GM10248 (cell line): ENCODE measurements around the gene NXPE3.

Experiments
- CTCF ChIA-PET: fragments of 300-600 bp; sonication (Branson Sonifier 250); formaldehyde crosslinking; extraction: SDS; loops from one replicate; lab custom pipeline; 2021; ENCODE audit warnings: antibody characterized with exemption; lab: Yijun Ruan, JAX
- POLR2A ChIA-PET: fragments of 350-650 bp; sonication (Branson Sonifier 250); formaldehyde crosslinking; extraction: SDS; loops from one replicate; lab custom pipeline; 2020; ENCODE audit warnings: antibody characterized with exemption; lab: Yijun Ruan, JAX
- DNase-seq: peaks from one replicate; pipeline ENCODE4 v3.0.0; 2012; ENCODE audit errors: extremely low spot score
- TF ChIP-seq, protein P1 (sequence below): IDR thresholded peaks from 2 replicates; pipeline ENCODE4 v1.5.1; 2012; ENCODE audit warnings: mild to moderate bottlenecking, low read depth; ENCODE audit errors: extremely low read depth, missing control alignments, control extremely low read depth

NXPE3 gene

DNA sequence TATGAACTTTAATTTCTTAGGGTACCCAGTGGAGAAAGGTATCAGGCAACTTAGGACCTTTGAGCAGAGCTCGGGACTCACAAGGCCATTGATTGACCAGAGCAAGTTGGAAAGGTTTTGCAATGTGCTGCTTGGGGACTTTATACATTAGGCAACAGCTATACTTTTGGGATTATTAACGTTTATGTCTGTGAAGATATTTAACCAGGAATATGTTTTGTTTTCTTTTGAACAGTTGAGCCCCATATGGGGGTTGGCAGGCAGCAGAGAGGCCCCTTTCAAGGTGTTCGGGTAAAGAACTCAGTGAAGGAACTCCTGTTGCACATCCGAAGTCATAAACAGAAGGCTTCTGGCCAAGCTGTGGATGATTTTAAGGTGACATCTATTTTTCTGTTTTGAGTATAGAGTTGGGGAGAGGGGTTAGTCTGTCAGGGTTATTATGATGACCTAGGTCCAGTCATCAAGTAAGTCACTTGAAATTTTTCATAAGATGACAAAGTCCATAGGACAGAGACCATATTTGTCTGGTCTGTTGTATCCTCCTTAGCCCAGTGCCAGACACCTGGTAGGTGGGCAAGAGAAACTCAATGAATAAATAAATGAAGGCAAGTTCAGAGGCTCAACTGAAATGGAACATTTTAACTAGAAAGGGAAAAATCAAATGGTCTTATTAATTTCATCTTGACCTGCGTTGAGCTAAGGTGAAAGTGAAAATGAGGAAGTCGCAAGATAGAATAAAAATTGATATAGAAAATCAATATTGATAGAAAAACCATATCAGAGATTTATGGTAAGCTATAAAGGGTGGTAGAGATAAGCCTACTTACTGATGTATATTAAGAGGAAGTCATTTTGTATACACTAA, 73.1 kb downstream of the NXPE3 start:
- POLR2A ChIA-PET = interaction anchor here (0.7 to 1.5 kb wide), 6 partner anchors 12 to 88 kb away, joined by 3 to 6 read pairs (median 3); no protein-coding TSS in a partner anchor
- DNase-seq = no peak
- TF ChIP-seq, protein P1, sequence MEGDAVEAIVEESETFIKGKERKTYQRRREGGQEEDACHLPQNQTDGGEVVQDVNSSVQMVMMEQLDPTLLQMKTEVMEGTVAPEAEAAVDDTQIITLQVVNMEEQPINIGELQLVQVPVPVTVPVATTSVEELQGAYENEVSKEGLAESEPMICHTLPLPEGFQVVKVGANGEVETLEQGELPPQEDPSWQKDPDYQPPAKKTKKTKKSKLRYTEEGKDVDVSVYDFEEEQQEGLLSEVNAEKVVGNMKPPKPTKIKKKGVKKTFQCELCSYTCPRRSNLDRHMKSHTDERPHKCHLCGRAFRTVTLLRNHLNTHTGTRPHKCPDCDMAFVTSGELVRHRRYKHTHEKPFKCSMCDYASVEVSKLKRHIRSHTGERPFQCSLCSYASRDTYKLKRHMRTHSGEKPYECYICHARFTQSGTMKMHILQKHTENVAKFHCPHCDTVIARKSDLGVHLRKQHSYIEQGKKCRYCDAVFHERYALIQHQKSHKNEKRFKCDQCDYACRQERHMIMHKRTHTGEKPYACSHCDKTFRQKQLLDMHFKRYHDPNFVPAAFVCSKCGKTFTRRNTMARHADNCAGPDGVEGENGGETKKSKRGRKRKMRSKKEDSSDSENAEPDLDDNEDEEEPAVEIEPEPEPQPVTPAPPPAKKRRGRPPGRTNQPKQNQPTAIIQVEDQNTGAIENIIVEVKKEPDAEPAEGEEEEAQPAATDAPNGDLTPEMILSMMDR = no peak
- CTCF ChIA-PET = interaction anchor here (0.8 to 1.9 kb wide), 8 partner anchors 10 to 377 kb away, joined by 3 to 6 read pairs (median 4); no protein-coding TSS in a partner anchor

GRCh38 chr3:101852983-101853840, 74.2 kb downstream of the NXPE3 start:
- TF ChIP-seq, protein P1 = no peak
- POLR2A ChIA-PET = interaction anchor here (0.5 to 1.4 kb wide), 4 partner anchors 80 to 329 kb away, joined by 3 to 6 read pairs (median 4); no protein-coding TSS in a partner anchor
- no peak for DNase-seq
- CTCF ChIA-PET = interaction anchor here (0.6 to 1.9 kb wide), 3 partner anchors 372 to 376 kb away, joined by 3 to 6 read pairs (median 4); no protein-coding TSS in a partner anchor

- POLR2A ChIA-PET = interaction anchor here (0.7 to 1.0 kb wide), 2 partner anchors 10 to 233 kb away, joined by 3 to 4 read pairs; no protein-coding TSS in a partner anchor
- DNase-seq = no peak
- TF ChIP-seq, protein P1 = no peak
- CTCF ChIA-PET = interaction anchor here (0.6 to 1.9 kb wide), 4 partner anchors 24 to 375 kb away, joined by 3 to 6 read pairs (median 3); no protein-coding TSS in a partner anchor
Observed at GRCh38 chr3:101853982-101854381, 75.0 kb downstream of the NXPE3 start.

DNA sequence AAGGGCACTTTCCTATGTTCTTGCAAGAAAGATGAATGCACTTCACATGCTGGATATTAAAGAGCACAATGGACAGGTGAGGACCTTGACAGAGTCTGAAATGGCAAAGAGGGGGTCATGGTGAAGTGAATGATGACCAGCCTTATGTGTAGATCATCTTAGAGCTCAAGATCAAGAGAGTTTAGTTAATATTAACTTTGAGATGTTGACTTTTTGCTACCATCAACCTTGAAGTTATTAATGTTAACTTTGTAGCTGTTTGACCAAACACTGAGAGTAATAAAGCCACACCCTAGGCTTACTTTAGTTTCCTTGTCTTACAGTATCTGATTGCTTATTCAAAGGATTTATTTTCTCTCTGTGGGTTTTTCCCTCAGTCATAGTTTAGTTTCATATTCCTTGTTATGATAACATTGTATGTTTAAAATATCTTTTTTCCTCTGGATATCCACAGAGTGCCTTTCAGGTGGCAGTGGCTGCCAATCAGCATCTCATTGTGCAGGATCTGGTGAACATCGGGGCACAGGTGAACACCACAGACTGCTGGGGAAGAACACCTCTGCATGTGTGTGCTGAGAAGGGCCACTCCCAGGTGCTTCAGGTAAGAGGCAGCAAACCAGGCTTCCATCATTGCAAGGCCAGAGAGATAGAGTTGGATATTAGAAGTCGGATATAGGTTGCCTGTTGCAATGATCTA, 75.7 kb downstream of the NXPE3 start:
- no peak for DNase-seq
- CTCF ChIA-PET = interaction anchor here (1.0 to 1.7 kb wide), 3 partner anchors 25 to 370 kb away, joined by 3 read pairs; no protein-coding TSS in a partner anchor
- TF ChIP-seq, protein P1 = no peak
- POLR2A ChIA-PET = interaction anchor here (1.0 kb wide), 1 partner anchor 9 kb away, joined by 3 read pairs; no protein-coding TSS in a partner anchor

GRCh38 chr3:101857301-101857741, 78.3 kb downstream of the NXPE3 start:
- ChIA-PET POLR2A (interaction anchor here (1.3 to 3.2 kb wide), 2 partner anchors 8 to 30 kb away, joined by 3 to 23 read pairs; partner anchors contain the start of gene NFKBIZ), CTCF (interaction anchor here (1.0 to 2.2 kb wide), 8 partner anchors 10 to 368 kb away, joined by 3 to 8 read pairs (median 4); no protein-coding TSS in a partner anchor)
- TF ChIP-seq, protein P1 = no peak
- no peak for DNase-seq
